Lung (tissue), 12 donors: ENCODE results near the gene CDK16. TPM values are rescaled to one million over a fixed set of nuclear protein-coding genes. Genes with fewer than 3 reads are reported as not detected.
A peak's percentile ranks its signal among the peaks of the same experiment; 100 is the strongest.

Experiments used
- ATAC-seq: fragments of 200-7000 bp; cut with Tn5 transposase; one replicate; pipeline ENCODE4 v1.9.1; 2020; ENCODE audit warnings: moderate number of reproducible peaks; ENCODE audit not compliant: insufficient read depth, low FRiP score
- DNase-seq, 3 donors: peaks; one replicate each; pipeline ENCODE4 v3.0.0-alpha.2; 2013 to 2017
- H3K27ac ChIP-seq, 2 donors: one replicate each; pipeline ENCODE4 v1.5.1; 2013; ENCODE audit warnings: mild to moderate bottlenecking in 2 of 2, moderate library complexity in 2 of 2, control low read depth in 1 of 2, inconsistent platforms in 1 of 2, low read depth in 1 of 2, low read length in 1 of 2
- H3K27me3 ChIP-seq, 3 donors: one replicate each; pipeline ENCODE4 v1.5.1; 2013; ENCODE audit warnings: low read length in 2 of 3; ENCODE audit not compliant: control insufficient read depth in 3 of 3, insufficient read depth in 3 of 3
- H3K36me3 ChIP-seq, 4 donors: one replicate each; pipeline ENCODE4 v1.5.1; 2013; ENCODE audit warnings: low read length in 4 of 4, mild to moderate bottlenecking in 1 of 4, moderate library complexity in 1 of 4; ENCODE audit not compliant: control insufficient read depth in 4 of 4, insufficient read depth in 4 of 4
- H3K4me1 ChIP-seq, 5 donors: one replicate each; pipeline ENCODE4 v1.5.1; 2013; ENCODE audit warnings: low read length in 5 of 5, mild to moderate bottlenecking in 2 of 5, moderate library complexity in 1 of 5; ENCODE audit not compliant: control insufficient read depth in 5 of 5, insufficient read depth in 5 of 5
- H3K4me3 ChIP-seq: one replicate; pipeline ENCODE4 v1.5.1; 2013; ENCODE audit warnings: mild to moderate bottlenecking, control low read depth, moderate library complexity
- H3K9ac ChIP-seq, 2 donors: one replicate each; pipeline ENCODE4 v1.5.1; 2013; ENCODE audit warnings: low read length in 2 of 2, control low read depth in 1 of 2; ENCODE audit not compliant: insufficient read depth in 1 of 2
- H3K9me3 ChIP-seq, 4 donors: one replicate each; pipeline ENCODE4 v1.5.1; 2013; ENCODE audit warnings: low read length in 3 of 4, mild to moderate bottlenecking in 1 of 4, moderate library complexity in 1 of 4; ENCODE audit not compliant: control insufficient read depth in 4 of 4, insufficient read depth in 3 of 4
- WGBS, 2 donors: extraction: QIAGEN DNeasy Blood & Tissue Kit; methylation state at CpG; one replicate each; pipeline ENCODE4 v1.1.7; 2013; 5-methylcytosine and 5-hydroxymethylcytosine counted together
- polyA plus RNA-seq, 2 donors: library from polyadenylated mRNA; stranded (reverse); fragments of 200-250 nt; gene quantifications; one replicate each; pipeline ENCODE4 v1.2.1, GENCODE V29; 2013
- total RNA-seq, 2 donors: library from RNA; depleted of rRNA in 1 of 2; stranded (reverse); fragments of >200 nt in 1 of 2; gene quantifications; one replicate each; pipeline ENCODE4 v1.2.1, GENCODE V29; 2014 to 2021
- TF ChIP-seq, protein P1 (sequence below): IDR thresholded peaks from 2 replicates; pipeline ENCODE4 v1.5.1; 2012; ENCODE audit warnings: mild to moderate bottlenecking; ENCODE audit errors: control extremely low read depth, extremely low read depth
- donor health status: control.
- donor health status: control.
- donor health status: Bipolar disorder and iron deficiency.
- donor health status: healthy.
- donor health status: DM: yes; HTN: yes; CAD: no.

CDK16 gene
- total and polyA plus RNA-seq, 4 donors = 50.1 to 93.5 (median 60.5) TPM

DNA sequence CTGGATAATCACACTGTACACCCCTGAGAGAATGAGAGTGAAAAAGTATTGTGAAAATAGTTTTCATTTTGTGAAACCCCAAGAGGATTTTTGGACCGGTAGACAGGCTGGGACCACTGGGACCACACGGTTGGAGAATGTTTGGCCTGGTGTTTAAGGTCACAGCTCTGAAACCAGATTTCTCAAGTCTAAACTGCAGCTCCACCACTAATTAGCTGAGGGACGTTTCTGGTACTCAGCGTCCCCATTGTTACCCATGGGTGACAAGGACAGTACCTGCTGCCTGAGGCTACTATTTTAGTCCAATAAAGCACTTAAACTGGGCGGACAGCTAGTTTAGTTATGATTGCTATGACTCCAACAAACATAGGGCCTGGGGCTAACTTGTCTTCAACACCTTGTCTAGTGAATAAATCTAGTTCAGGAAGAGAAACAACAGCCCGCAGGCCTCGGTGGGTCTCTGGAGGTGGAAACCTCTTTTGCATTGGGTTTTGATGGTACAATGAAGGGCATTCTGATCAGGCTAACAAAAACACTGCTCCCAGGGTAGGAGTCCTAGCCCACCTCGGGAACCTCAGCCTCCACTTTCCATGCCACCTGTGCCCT lies 13.8 kb downstream of the CDK16 start:
- peaks cover 0 to 1% (median 0%) of the 10 kb centered on the region in 4 donors for H3K9me3 ChIP-seq
- WGBS, 2 donors = 63 to 71% methylated on average over 8 of the region's 8 CpGs
- peaks cover 0 to 21% (median 14%) of the 10 kb centered on the region in 3 donors for H3K27me3 ChIP-seq
- peaks cover 3 to 10% (median 4%) of the 10 kb centered on the region in 4 donors for H3K36me3 ChIP-seq
- peak overlapping the region; percentile 59 for H3K4me3 ChIP-seq
- ATAC-seq (no peak), DNase-seq (no peak)
- H3K4me1 ChIP-seq = peaks cover 0 to 4% (median 0%) of the 10 kb centered on the region in 5 donors
- H3K27ac ChIP-seq = peak overlapping the region; percentile 97 to 98
- TF ChIP-seq, protein P1, sequence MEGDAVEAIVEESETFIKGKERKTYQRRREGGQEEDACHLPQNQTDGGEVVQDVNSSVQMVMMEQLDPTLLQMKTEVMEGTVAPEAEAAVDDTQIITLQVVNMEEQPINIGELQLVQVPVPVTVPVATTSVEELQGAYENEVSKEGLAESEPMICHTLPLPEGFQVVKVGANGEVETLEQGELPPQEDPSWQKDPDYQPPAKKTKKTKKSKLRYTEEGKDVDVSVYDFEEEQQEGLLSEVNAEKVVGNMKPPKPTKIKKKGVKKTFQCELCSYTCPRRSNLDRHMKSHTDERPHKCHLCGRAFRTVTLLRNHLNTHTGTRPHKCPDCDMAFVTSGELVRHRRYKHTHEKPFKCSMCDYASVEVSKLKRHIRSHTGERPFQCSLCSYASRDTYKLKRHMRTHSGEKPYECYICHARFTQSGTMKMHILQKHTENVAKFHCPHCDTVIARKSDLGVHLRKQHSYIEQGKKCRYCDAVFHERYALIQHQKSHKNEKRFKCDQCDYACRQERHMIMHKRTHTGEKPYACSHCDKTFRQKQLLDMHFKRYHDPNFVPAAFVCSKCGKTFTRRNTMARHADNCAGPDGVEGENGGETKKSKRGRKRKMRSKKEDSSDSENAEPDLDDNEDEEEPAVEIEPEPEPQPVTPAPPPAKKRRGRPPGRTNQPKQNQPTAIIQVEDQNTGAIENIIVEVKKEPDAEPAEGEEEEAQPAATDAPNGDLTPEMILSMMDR = no peak
- peak overlapping the region; percentile 77 to 79 for H3K9ac ChIP-seq

DNA sequence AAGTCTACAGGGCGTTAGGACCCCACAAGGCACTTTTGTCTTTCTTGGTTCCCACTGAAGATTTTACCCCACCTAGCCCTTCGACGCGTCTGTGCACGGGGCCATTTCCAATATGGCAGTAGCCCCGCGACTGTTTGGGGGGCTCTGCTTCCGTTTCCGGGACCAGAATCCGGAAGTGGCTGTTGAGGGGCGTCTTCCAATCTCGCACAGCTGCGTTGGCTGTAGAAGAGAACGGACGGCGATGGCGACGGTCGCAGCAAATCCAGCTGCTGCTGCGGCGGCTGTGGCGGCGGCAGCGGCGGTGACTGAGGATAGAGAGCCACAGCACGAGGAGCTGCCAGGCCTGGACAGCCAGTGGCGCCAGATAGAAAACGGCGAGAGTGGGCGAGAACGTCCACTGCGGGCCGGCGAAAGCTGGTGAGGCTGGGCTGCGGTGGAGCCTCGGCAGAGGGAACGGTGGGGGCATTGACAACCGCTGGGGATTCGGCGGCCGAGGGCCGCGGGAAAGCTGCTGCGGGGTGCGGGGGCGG lies 14.4 kb downstream of the CDK16 start, which contains the start of gene USP11:
Gene USP11, plus strand, starts transcription at position 207 of the 530 bp plus-strand sequence. Its CDS starts 35 bp downstream, at position 242.
- H3K9ac ChIP-seq = peak within 1 kb of the TSS; percentile 95 to 99
- H3K4me1 ChIP-seq = peaks cover 0 to 4% (median 0%) of the 10 kb centered on the region in 5 donors
- TF ChIP-seq, protein P1 = no peak
- peak within 1 kb of the TSS; percentile 97 to 98 for H3K27ac ChIP-seq
- H3K27me3 ChIP-seq = peaks cover 0 to 26% (median 14%) of the 10 kb centered on the region in 3 donors
- WGBS, 2 donors = 0 to 16% methylated on average over 36 to 46 of the region's 46 CpGs
- H3K9me3 ChIP-seq = peaks cover 0 to 1% (median 0%) of the 10 kb centered on the region in 4 donors
- H3K4me3 ChIP-seq = peak within 1 kb of the TSS; percentile 59
- H3K36me3 ChIP-seq = peaks cover 3 to 9% (median 4%) of the 10 kb centered on the region in 4 donors
- peak; percentile 83 to 86 (median 85) for DNase-seq
- peak; percentile 23 for ATAC-seq

DNA sequence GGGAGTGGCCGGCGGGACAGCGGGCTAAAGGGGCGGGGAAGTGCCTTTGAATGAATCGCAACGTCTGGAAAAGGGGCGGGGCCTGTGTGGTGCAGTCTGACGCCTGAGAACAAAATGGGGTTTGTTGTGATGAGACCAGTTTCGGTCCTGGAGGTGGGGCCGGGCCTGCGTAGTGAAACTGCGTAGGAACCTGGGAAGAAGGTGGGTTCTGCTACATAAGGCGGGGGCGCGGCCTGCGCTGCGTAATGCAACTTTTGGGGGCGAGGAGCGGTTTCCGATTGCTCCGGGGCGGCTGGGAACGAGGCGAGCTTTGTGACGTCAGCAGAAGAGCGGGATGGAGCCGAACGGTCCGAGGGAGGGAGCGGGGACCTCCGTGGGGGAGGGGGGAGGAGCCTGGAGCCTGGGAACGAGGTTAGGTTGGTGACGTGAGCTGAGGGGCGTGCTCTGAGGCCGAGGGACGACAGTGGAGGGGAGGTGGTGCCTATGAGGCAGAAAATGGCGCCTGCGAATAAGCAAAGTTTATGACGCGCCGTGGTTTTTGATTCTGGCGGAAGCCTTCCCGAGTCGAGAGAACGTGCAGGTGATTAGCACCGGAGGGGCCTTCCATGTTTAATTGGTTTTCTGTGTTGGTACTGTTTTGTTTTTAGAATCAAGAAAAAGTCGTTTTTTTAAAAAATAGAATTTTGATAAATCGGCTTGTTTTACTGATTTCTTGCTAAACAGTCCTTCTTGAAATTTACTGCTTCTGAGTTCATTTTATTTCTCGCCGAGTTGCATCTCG lies 15.0 kb downstream of the CDK16 start:
- TF ChIP-seq, protein P1 = no peak
- Histone ChIP-seq H3K36me3 (peaks cover 3 to 8% (median 3%) of the 10 kb centered on the region in 4 donors), H3K27me3 (peaks cover 0 to 26% (median 14%) of the 10 kb centered on the region in 3 donors), H3K4me3 (peak overlapping the region; percentile 40), H3K9me3 (peaks cover 0 to 1% (median 0%) of the 10 kb centered on the region in 4 donors), H3K4me1 (peaks cover 0 to 4% (median 0%) of the 10 kb centered on the region in 5 donors), H3K9ac (peak overlapping the region; percentile 95 to 99), H3K27ac (peak overlapping the region; percentile 89 to 97)
- peak; percentile 94 to 97 (median 97) for DNase-seq
- peak; percentile 88 for ATAC-seq
- WGBS, 2 donors = 0 to 14% methylated on average over 42 to 51 of the region's 51 CpGs
